Prostate gland (tissue), 2 donors: ENCODE results near the gene MYH8.

ENCODE experiments used
- POLR2A ChIP-seq: fragments of 450-650 bp; IDR thresholded peaks from one replicate; pipeline ENCODE4 v1.6.1; 2016; ENCODE audit warnings: antibody characterized with exemption, mild to moderate bottlenecking
- POLR2AphosphoS5 ChIP-seq: sonication (generic); formaldehyde crosslinking; IDR thresholded peaks from one replicate; pipeline ENCODE4 v1.6.1; 2017; ENCODE audit warnings: antibody characterized with exemption
- TF ChIP-seq, protein P1 (sequence below), 4 experiments: fragments of 200-600 bp in 2 of 4; fragments of 450-650 bp in 2 of 4; sonication (generic) in 2 of 4; IDR thresholded peaks; 1 replicate in 3 of 4; 2 replicates in 1 of 4; pipeline ENCODE4 v1.5.1; 2016 to 2019; ENCODE audit warnings: antibody characterized with exemption in 4 of 4, mild to moderate bottlenecking in 2 of 4, moderate library complexity in 2 of 4

DNA sequence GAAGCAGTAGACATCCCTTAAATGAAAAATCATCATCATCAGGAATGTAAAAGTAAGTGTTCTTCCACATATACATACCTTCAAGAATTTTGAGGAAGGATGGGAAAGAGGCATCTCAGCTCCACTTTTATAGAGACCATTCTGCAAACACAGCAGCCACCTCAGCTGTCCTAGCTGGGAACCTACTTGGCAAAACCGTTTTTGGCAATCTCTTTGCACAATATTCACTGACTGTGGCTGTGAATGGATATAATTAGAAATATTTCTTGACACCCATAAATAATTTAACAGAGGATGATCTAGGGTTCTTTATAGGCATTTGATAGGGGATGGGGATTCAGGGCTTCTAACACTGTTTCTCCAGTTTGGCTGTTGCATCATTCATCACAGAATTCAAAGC, 47.7 kb upstream of the MYH8 start, which contains the start of gene MYH4:
- TF ChIP-seq POLR2AphosphoS5, result no peak
- TF ChIP-seq, protein P1, sequence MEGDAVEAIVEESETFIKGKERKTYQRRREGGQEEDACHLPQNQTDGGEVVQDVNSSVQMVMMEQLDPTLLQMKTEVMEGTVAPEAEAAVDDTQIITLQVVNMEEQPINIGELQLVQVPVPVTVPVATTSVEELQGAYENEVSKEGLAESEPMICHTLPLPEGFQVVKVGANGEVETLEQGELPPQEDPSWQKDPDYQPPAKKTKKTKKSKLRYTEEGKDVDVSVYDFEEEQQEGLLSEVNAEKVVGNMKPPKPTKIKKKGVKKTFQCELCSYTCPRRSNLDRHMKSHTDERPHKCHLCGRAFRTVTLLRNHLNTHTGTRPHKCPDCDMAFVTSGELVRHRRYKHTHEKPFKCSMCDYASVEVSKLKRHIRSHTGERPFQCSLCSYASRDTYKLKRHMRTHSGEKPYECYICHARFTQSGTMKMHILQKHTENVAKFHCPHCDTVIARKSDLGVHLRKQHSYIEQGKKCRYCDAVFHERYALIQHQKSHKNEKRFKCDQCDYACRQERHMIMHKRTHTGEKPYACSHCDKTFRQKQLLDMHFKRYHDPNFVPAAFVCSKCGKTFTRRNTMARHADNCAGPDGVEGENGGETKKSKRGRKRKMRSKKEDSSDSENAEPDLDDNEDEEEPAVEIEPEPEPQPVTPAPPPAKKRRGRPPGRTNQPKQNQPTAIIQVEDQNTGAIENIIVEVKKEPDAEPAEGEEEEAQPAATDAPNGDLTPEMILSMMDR (IDR thresholded peaks at IDR 0.05), result no peak
- no peak for TF ChIP-seq POLR2A
